K562 (cell line): ENCODE results near the gene APLF. TPM values are rescaled to one million over a fixed set of nuclear protein-coding genes. Genes with fewer than 3 reads are reported as not detected.

ENCODE experiments used
- ATAC-seq: fragments of 200-7000 bp; cut with Tn5 transposase; 3 replicates; pipeline ENCODE4 v1.9.1; 2020; ENCODE audit warnings: moderate library complexity
- BruUV-seq: library from RNA; stranded (reverse); fragments of 400-500 nt; replicated peaks from 2 replicates; lab custom pipeline; 2021; lab: Mats Ljungman, UMichigan
- CTCF ChIA-PET: fragments of 300-600 bp; formaldehyde crosslinking; extraction: SDS; loops from one replicate; lab custom pipeline; 2021; ENCODE audit warnings: low intra/inter-chr PET ratio; lab: Yijun Ruan, JAX
- POLR2A ChIA-PET: fragments of 300-600, 350-650 bp; sonication (Branson Sonifier 250); formaldehyde crosslinking; extraction: SDS; loops from one replicate; lab custom pipeline; 2021; ENCODE audit warnings: antibody characterized with exemption, inconsistent platforms; lab: Yijun Ruan, JAX
- DNase-seq, 4 experiments: peaks; one replicate each; pipeline versions ENCODE4 v3.0.0 to v3.0.0-alpha.2; 2011 to 2018; ENCODE audit warnings: low spot score in 3 of 4, mixed read lengths in 3 of 4; ENCODE audit errors: extremely low read depth in 1 of 4
- FAIRE-seq: peaks from 2 replicates; lab custom pipeline; 2011; peaks lifted over from hg19 to GRCh38; lab: Jason Lieb, UNC
- H2AFZ ChIP-seq: 2 replicates; pipeline ENCODE4 v1.6.0; 2011; ENCODE audit warnings: low read depth, low read length, control low read depth, inconsistent platforms
- H3K27ac ChIP-seq: fragments of 200-600 bp; 3 replicates; pipeline ENCODE4 v1.8.0; 2011; ENCODE audit warnings: low read depth, mild to moderate bottlenecking, control low read depth, inconsistent platforms, low read length, moderate library complexity, mixed read lengths; ENCODE audit errors: extremely low read depth
- H3K27me3 ChIP-seq, 2 experiments: fragments of 300-600 bp in 1 of 2; 2 replicates in 1 of 2; 3 replicates in 1 of 2; pipeline versions ENCODE4 v1.6.0 to v1.8.0; 2011; ENCODE audit warnings: inconsistent platforms in 2 of 2, low read length in 2 of 2, mild to moderate bottlenecking in 1 of 2, mixed read lengths in 1 of 2, moderate library complexity in 1 of 2; ENCODE audit not compliant: control insufficient read depth in 2 of 2, insufficient read depth in 2 of 2
- H3K36me3 ChIP-seq: fragments of 300-600 bp; 3 replicates; pipeline ENCODE4 v1.8.0; 2011; ENCODE audit warnings: mild to moderate bottlenecking, low read length, inconsistent platforms; ENCODE audit not compliant: control insufficient read depth, insufficient read depth
- H3K4me1 ChIP-seq, 2 experiments: fragments of 200-600 bp in 1 of 2; replicated peaks in 1 of 2; 2 replicates in 1 of 2; 3 replicates in 1 of 2; pipeline versions ENCODE4 v1.5.1 to v1.8.0; 2011; ENCODE audit warnings: inconsistent platforms in 2 of 2, low read length in 2 of 2, mild to moderate bottlenecking in 1 of 2, mixed read lengths in 1 of 2, moderate library complexity in 1 of 2; ENCODE audit not compliant: control insufficient read depth in 2 of 2, insufficient read depth in 2 of 2
- H3K4me2 ChIP-seq: 2 replicates; pipeline ENCODE4 v1.6.1; 2011; ENCODE audit warnings: low read length, control low read depth, inconsistent platforms, mixed read lengths; ENCODE audit not compliant: insufficient read depth
- H3K4me3 ChIP-seq: fragments of 200-600 bp; sonication (generic), shearing (Covaris generic); 2 replicates; pipeline ENCODE4 v1.5.1; 2016; ENCODE audit warnings: control low read depth, inconsistent platforms
- H3K79me2 ChIP-seq: fragments of 200-600 bp; 3 replicates; pipeline ENCODE4 v1.8.0; 2011; ENCODE audit warnings: low read length, inconsistent platforms; ENCODE audit not compliant: control insufficient read depth, insufficient read depth
- H3K9ac ChIP-seq, 2 experiments: 2 replicates each; pipeline versions ENCODE4 v1.6.0 to v1.6.1; 2011; ENCODE audit warnings: low read depth in 2 of 2, low read length in 2 of 2, control low read depth in 1 of 2, inconsistent platforms in 1 of 2, mild to moderate bottlenecking in 1 of 2, mixed read lengths in 1 of 2; ENCODE audit not compliant: insufficient read depth in 1 of 2
- H3K9me1 ChIP-seq: one replicate; pipeline ENCODE4 v1.6.0; 2011; ENCODE audit warnings: inconsistent platforms, mild to moderate bottlenecking, low read length, moderate library complexity; ENCODE audit not compliant: control insufficient read depth, insufficient read depth
- H3K9me3 ChIP-seq: replicated peaks from 2 replicates; pipeline ENCODE4 v1.5.1; 2011; ENCODE audit warnings: low read depth, low read length, inconsistent platforms; ENCODE audit not compliant: control insufficient read depth, insufficient read depth
- H4K20me1 ChIP-seq: replicated peaks from 2 replicates; pipeline ENCODE4 v1.6.1; 2011; ENCODE audit warnings: low read length, inconsistent platforms, mixed read lengths; ENCODE audit not compliant: control insufficient read depth, insufficient read depth
- CEBPG ChIP-seq, 3 experiments: fragments of 200-800 bp in 1 of 3; sonication (Bioruptor generic) in 1 of 3; sonication (generic) in 1 of 3; formaldehyde crosslinking in 1 of 3; IDR thresholded peaks in 2 of 3; conservative IDR thresholded peaks in 1 of 3; 2 replicates each; pipeline versions ENCODE4 v1.6.1 to v1.8.0; 2016 to 2022; ENCODE audit warnings: missing compliant biosample characterization in 2 of 3, missing genetic modification characterization in 2 of 3, mild to moderate bottlenecking in 1 of 3, missing genetic modification reagents in 1 of 3
- DNMT1 ChIP-seq: fragments of 450-650 bp; IDR thresholded peaks from 2 replicates; pipeline ENCODE4 v1.6.1; 2016; ENCODE audit warnings: antibody characterized with exemption, mild to moderate bottlenecking
- EGR1 ChIP-seq: fragments of 450-650 bp; conservative IDR thresholded peaks from 2 replicates; pipeline ENCODE4 v1.6.1; 2017; ENCODE audit warnings: mild to moderate bottlenecking
- EP300 ChIP-seq: IDR thresholded peaks from 2 replicates; pipeline ENCODE4 v1.6.1; 2012; ENCODE audit warnings: low read length, improper control_type of control experiment
- ETV5 ChIP-seq: sonication (generic); formaldehyde crosslinking; IDR thresholded peaks from 2 replicates; pipeline ENCODE4 v1.4.0; 2020; ENCODE audit warnings: low read depth, mild to moderate bottlenecking, missing genetic modification reagents
- PML ChIP-seq: IDR thresholded peaks from 2 replicates; pipeline ENCODE4 v1.6.1; 2012; ENCODE audit warnings: low read length, inconsistent platforms
- SIX5 ChIP-seq, 2 experiments: IDR thresholded peaks; 2 replicates each; pipeline ENCODE4 v1.6.1; 2011; ENCODE audit warnings: low read length in 2 of 2, borderline replicate concordance in 1 of 2, low read depth in 1 of 2, mild to moderate bottlenecking in 1 of 2, moderate library complexity in 1 of 2; ENCODE audit not compliant: insufficient read depth in 1 of 2
- SP1 ChIP-seq: sonication (generic); formaldehyde crosslinking; IDR thresholded peaks from 2 replicates; pipeline ENCODE4 v1.8.1; 2022; ENCODE audit warnings: mild to moderate bottlenecking, missing genetic modification reagents
- TAF7 ChIP-seq: fragments of 450-650 bp; IDR thresholded peaks from 2 replicates; pipeline ENCODE4 v1.6.1; 2016; ENCODE audit warnings: missing genetic modification characterization, missing compliant biosample characterization
- ZNF324 ChIP-seq: fragments of 250-450 bp; sonication (Bioruptor Pico); IDR thresholded peaks from 2 replicates; pipeline ENCODE4 v1.4.0; 2020; ENCODE audit warnings: mild to moderate bottlenecking
- WGBS: fragments of 100-300 bp; shearing (Covaris generic); methylation state at CpG from one replicate; pipeline ENCODE4 v1.1.6; 2016; ENCODE audit warnings: low coverage, mixed read lengths; ENCODE audit not compliant: insufficient coverage; ENCODE audit errors: missing lambda C conversion rate; 5-methylcytosine and 5-hydroxymethylcytosine counted together
- in situ Hi-C: fragments of 300-500 bp; cut with MboI; formaldehyde crosslinking; loops from 4 replicates; pipeline ENCODE4 v1.15.0; 2018; ENCODE audit warnings: inconsistent platforms, mixed read lengths
- intact Hi-C: fragments of 100-400 bp; cut with micrococcal nuclease; formaldehyde crosslinking; loops from 2 replicates; pipeline ENCODE4 v1.14.2; 2022
- polyA plus RNA-seq, 8 experiments: library from polyadenylated mRNA; depleted of rRNA in 4 of 8; stranded (reverse) in 5 of 8; unstranded in 3 of 8; fragments of >200 nt; fragmentation: Nextera tagmentation in 2 of 8; fragmentation: Illumina TruSeq in 1 of 8; extraction: Ambion mirVana in 2 of 8; extraction: Trizol in 1 of 8; gene quantifications; 2 replicates each; pipeline versions ENCODE4 v1.2.1 to v1.2.3, GENCODE V29; 2011 to 2014; ENCODE audit warnings: inconsistent platforms in 1 of 8, missing spikeins in 1 of 8
- total RNA-seq, 7 experiments: library from RNA; depleted of rRNA in 6 of 7; stranded (reverse); fragments of >200 nt in 6 of 7; fragmentation: Illumina TruSeq in 2 of 7; extraction: Trizol in 2 of 7; gene quantifications; 2 replicates each; pipeline versions ENCODE4 v1.2.1 to v1.2.3, GENCODE V29; 2011 to 2021; ENCODE audit warnings: low replicate concordance in 1 of 7
- TF ChIP-seq, protein P1 (sequence below): fragments of 250-450 bp; sonication (Bioruptor Pico); IDR thresholded peaks from 2 replicates; pipeline ENCODE4 v1.4.0; 2020
- TF ChIP-seq, protein P2 (sequence below): fragments of 250-450 bp; sonication (Bioruptor Pico); IDR thresholded peaks from 2 replicates; pipeline ENCODE4 v1.5.0; 2020; ENCODE audit warnings: mild to moderate bottlenecking, borderline replicate concordance
- TF ChIP-seq, protein P3 (sequence below): sonication (generic); formaldehyde crosslinking; IDR thresholded peaks from 2 replicates; pipeline ENCODE4 v1.8.1; 2023; ENCODE audit warnings: mild to moderate bottlenecking, missing genetic modification reagents

Gene APLF
- total and polyA plus RNA-seq, 9 of the 15 experiments (the other 6 are each of a cell fraction or from before 2014, with no cell fraction given) = 0.07 to 1.1 (median 0.71) TPM

DNA sequence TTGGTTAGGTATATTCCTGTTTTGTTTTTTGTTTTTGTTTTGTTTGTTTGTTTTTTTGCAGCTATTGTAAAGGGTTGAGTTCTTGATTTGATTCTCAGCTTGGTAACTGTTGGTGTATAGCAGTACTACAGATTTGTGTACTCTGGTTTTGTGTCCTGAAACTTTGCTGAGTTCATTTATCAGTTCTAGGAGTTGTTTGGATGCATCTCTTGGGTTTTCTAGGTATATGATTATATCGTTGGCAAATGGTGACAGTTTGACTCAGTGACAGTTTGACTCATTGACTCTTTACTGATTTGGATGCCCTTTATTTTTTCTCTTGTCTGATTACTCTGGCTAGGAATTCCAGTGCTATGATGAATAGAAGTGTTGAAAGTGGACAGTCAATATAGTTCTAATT is 53.7 kb downstream of the APLF start:
- ATAC-seq = no peak
- TF ChIP-seq SIX5 (IDR thresholded peaks at IDR 0.05; ENCODE audit: borderline replicate concordance in 1 of 2, insufficient read depth in 1 of 2, low read depth in 1 of 2, low read length in 2 of 2) (no peak), CEBPG (CRISPR knock-in tag; IDR thresholded peaks at IDR 0.05) (no peak), CEBPG (tag; conservative IDR thresholded peaks at IDR 0.05 in 1 of 2, IDR thresholded peaks at IDR 0.05 in 1 of 2) (no peak), PML (no peak), EP300 (no peak), SP1 (CRISPR knock-in tag) (no peak), DNMT1 (no peak), EGR1 (no peak), ETV5 (CRISPR knock-in tag) (no peak), TAF7 (tag) (no peak), ZNF324 (CRISPR knock-in tag) (no peak)
- TF ChIP-seq, protein P1, sequence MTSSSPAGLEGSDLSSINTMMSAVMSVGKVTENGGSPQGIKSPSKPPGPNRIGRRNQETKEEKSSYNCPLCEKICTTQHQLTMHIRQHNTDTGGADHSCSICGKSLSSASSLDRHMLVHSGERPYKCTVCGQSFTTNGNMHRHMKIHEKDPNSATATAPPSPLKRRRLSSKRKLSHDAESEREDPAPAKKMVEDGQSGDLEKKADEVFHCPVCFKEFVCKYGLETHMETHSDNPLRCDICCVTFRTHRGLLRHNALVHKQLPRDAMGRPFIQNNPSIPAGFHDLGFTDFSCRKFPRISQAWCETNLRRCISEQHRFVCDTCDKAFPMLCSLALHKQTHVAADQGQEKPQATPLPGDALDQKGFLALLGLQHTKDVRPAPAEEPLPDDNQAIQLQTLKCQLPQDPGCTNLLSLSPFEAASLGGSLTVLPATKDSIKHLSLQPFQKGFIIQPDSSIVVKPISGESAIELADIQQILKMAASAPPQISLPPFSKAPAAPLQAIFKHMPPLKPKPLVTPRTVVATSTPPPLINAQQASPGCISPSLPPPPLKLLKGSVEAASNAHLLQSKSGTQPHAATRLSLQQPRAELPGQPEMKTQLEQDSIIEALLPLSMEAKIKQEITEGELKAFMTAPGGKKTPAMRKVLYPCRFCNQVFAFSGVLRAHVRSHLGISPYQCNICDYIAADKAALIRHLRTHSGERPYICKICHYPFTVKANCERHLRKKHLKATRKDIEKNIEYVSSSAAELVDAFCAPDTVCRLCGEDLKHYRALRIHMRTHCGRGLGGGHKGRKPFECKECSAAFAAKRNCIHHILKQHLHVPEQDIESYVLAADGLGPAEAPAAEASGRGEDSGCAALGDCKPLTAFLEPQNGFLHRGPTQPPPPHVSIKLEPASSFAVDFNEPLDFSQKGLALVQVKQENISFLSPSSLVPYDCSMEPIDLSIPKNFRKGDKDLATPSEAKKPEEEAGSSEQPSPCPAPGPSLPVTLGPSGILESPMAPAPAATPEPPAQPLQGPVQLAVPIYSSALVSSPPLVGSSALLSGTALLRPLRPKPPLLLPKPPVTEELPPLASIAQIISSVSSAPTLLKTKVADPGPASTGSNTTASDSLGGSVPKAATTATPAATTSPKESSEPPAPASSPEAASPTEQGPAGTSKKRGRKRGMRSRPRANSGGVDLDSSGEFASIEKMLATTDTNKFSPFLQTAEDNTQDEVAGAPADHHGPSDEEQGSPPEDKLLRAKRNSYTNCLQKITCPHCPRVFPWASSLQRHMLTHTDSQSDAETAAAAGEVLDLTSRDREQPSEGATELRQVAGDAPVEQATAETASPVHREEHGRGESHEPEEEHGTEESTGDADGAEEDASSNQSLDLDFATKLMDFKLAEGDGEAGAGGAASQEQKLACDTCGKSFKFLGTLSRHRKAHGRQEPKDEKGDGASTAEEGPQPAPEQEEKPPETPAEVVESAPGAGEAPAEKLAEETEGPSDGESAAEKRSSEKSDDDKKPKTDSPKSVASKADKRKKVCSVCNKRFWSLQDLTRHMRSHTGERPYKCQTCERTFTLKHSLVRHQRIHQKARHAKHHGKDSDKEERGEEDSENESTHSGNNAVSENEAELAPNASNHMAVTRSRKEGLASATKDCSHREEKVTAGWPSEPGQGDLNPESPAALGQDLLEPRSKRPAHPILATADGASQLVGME = no peak
- TF ChIP-seq, protein P2, sequence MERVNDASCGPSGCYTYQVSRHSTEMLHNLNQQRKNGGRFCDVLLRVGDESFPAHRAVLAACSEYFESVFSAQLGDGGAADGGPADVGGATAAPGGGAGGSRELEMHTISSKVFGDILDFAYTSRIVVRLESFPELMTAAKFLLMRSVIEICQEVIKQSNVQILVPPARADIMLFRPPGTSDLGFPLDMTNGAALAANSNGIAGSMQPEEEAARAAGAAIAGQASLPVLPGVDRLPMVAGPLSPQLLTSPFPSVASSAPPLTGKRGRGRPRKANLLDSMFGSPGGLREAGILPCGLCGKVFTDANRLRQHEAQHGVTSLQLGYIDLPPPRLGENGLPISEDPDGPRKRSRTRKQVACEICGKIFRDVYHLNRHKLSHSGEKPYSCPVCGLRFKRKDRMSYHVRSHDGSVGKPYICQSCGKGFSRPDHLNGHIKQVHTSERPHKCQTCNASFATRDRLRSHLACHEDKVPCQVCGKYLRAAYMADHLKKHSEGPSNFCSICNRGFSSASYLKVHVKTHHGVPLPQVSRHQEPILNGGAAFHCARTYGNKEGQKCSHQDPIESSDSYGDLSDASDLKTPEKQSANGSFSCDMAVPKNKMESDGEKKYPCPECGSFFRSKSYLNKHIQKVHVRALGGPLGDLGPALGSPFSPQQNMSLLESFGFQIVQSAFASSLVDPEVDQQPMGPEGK (CRISPR knock-in tag) = no peak
- TF ChIP-seq, protein P3, sequence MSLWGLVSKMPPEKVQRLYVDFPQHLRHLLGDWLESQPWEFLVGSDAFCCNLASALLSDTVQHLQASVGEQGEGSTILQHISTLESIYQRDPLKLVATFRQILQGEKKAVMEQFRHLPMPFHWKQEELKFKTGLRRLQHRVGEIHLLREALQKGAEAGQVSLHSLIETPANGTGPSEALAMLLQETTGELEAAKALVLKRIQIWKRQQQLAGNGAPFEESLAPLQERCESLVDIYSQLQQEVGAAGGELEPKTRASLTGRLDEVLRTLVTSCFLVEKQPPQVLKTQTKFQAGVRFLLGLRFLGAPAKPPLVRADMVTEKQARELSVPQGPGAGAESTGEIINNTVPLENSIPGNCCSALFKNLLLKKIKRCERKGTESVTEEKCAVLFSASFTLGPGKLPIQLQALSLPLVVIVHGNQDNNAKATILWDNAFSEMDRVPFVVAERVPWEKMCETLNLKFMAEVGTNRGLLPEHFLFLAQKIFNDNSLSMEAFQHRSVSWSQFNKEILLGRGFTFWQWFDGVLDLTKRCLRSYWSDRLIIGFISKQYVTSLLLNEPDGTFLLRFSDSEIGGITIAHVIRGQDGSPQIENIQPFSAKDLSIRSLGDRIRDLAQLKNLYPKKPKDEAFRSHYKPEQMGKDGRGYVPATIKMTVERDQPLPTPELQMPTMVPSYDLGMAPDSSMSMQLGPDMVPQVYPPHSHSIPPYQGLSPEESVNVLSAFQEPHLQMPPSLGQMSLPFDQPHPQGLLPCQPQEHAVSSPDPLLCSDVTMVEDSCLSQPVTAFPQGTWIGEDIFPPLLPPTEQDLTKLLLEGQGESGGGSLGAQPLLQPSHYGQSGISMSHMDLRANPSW (CRISPR knock-in tag) = no peak

More for the DNA sequence above, 53.7 kb downstream of the APLF start:
- ChIA-PET POLR2A (no interaction called here), CTCF (no interaction called here)
- Histone ChIP-seq H3K4me2 (no peak overlapping the region), H3K4me3 (no peak overlapping the region), H4K20me1 (no peaks in the 10 kb centered on the region), H3K4me1 (no peaks in the 10 kb centered on the region), H3K9ac (no peak overlapping the region), H3K9me3 (no peaks in the 10 kb centered on the region), H3K36me3 (no peaks in the 10 kb centered on the region), H2AFZ (no peak overlapping the region), H3K27ac (no peak overlapping the region), H3K9me1 (no peaks in the 10 kb centered on the region), H3K79me2 (no peaks in the 10 kb centered on the region), H3K27me3 (no peaks in the 10 kb centered on the region)
- peak; percentile 60 for FAIRE-seq
- no TSS peak for BruUV-seq
- intact Hi-C loops = no loop called here
- no peak for DNase-seq
- 0% methylated on average over 1 of the region's 1 CpG for WGBS
- in situ Hi-C loops = no loop called here
